ENCODE data around the gene POLR2M.

Gene POLR2M

DNA sequence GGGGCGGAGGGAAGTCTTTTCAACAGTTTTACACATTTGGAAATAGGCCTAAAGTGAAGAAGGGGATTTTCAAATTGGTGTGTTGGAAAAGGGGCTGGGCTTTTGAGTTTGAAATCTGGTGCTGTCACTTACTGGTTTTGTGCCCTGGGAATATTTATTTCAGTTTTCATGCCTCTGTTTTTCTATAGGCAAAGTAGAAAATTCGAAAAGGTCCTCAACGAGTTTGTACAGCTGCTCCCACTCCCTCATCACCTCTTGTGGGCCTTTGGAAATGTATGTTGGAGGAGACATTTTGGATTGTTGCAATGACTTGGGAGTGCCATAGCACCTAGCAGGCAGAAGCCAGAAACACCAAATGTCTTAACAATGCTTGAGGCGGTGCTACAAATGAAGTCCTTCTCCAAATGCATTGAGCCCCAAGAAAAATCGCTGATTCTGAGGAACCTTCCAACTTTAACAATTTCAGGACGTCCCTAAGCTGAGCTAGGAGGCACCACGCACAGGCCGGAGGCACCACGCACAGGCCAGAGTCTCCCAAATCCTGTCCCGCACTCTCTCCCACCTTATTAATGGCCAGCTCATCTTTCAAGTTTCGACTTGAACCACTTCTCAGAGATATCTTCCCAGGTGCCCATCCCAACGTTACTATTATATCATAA is 639 bp upstream of the POLR2M start:
- TF ChIP-seq POLR2A (IDR thresholded peaks at IDR 0.05; ENCODE audit: low read length) (no peak), GATA1 (IDR thresholded peaks at IDR 0.05; ENCODE audit: low read depth, low read length) (no peak)
- peak in 1 of 2 experiments; percentile 39 for DNase-seq

DNA sequence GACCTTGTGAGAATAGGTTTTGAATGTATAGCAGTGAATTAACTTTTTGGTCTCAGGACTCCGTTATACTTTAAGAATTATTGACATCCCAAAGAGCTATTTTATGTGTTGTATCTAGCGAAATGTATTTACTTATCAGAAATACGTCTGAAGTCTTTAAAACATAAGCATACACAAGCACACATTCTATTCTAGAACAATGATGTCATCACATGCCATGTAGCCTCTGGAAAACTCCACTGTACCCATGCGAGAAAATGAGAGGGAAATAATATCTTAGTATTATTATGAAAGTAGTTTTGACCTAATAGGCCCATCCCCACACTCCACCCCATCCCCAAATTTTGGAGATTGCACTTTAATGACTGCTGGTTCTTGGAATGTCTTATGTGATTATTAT is 1.5 kb downstream of the POLR2M start:
- TF ChIP-seq GATA1 (IDR thresholded peaks at IDR 0.05; ENCODE audit: low read depth, low read length): no peak
- no peak for TF ChIP-seq POLR2A (IDR thresholded peaks at IDR 0.05; ENCODE audit: low read length)
- peak in 1 of 2 experiments; percentile 29 for DNase-seq

DNA sequence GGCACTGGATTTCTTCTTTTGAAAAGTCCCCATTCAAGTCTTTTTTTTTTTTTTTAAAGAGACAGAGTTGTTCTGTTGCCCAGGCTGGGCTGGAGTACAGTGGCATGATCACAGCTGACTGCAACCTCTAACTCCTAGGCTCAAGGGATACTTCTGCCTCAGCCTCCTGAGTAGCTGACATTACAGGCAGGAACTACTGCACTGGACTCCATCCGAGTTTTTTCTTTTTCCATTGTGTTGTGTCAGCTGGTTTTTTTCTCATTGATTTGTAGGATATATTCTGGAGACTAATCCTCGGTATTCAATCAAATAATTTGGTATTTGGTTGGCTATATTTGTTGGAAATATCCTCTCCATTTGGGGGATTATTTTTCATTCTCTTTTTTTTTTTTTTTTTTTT is 11.8 kb downstream of the POLR2M start:
- DNase-seq: no peak
- TF ChIP-seq GATA1 (IDR thresholded peaks at IDR 0.05; ENCODE audit: low read depth, low read length): no peak
- no peak for TF ChIP-seq POLR2A (IDR thresholded peaks at IDR 0.05; ENCODE audit: low read length)

DNA sequence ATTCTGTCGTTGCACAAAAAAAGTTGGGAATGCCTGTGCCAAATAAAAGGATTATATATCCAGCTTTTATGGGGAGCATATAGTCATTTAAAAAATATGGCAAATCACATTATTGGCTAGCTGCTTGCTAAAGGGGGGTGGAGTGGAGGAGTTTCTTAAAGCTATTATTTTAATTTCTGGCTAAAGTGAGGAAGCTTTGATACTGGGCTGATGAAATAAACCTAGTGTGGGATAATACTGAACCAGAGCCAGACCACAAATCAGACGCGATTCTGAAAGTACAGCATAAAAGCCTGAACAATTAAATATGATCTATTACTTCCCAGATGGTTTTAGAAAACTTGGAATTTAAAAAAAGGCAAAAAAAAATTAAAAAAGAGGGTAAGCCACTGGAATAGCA is 14.4 kb downstream of the POLR2M start:
- TF ChIP-seq GATA1 (IDR thresholded peaks at IDR 0.05; ENCODE audit: low read depth, low read length) (no peak), POLR2A (IDR thresholded peaks at IDR 0.05; ENCODE audit: low read length) (no peak)
- DNase-seq: no peak

DNA sequence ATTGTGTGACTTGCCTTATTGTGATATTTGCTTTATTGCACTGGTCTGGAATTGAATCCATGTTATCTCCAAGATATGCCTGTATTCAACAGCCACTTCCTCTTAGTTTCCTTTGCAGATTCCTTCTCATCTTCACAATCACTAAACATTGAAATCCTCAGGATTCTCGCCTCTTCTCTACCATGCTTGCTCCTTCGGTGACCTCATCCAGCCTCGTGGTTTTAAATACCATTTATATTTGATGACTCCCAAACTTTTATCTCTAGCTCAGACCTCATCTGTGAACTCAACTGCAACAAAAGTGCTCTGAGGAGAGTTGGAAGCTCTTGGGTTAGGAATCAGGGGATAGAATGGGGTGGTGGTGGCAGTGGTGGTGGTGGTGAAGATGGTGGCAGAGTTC is 19.9 kb downstream of the POLR2M start:
- no peak for TF ChIP-seq GATA1 (IDR thresholded peaks at IDR 0.05; ENCODE audit: low read depth, low read length)
- TF ChIP-seq POLR2A (IDR thresholded peaks at IDR 0.05; ENCODE audit: low read length): no peak
- no peak for DNase-seq

DNA sequence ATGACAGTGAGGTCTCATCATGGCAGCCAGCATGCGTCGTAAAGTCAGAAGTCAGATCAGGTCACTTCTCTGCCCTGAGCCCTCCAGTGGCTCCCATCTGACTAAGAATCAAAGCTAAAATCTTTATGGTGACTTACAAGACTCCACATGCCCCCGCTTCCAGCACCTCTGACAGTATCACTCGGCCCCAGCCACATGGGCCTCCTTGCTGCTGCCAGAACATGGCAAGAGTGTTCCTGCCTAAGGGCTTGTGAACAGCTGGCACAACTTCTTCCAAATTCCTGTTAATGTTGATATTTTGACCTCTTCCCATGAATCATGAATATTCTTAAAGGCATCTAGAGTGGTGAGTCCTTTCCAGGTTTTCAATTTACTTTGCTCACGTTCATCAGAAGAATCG is 20.5 kb downstream of the POLR2M start:
- DNase-seq: no peak
- no peak for TF ChIP-seq POLR2A (IDR thresholded peaks at IDR 0.05; ENCODE audit: low read length)
- no peak for TF ChIP-seq GATA1 (IDR thresholded peaks at IDR 0.05; ENCODE audit: low read depth, low read length)

DNA sequence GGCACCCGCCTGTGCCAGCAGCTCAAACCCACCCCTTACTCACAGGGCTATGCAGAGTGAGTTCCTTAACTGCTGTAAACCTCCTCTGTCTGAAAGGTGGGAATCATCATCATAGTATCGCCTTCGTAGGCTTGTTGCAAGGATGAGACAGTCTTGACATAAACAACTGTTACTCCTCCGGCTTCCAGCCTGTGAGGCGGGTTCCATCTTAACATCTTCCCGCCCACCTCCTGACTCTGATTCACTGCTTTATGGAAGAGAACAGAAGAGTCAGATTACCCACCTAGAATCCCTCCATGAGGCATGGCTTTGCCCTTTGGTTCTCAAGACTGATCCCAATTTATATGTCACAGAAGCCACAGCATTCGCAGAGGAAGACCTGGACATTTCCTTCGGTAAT is 21.9 kb downstream of the POLR2M start:
- DNase-seq: no peak
- no peak for TF ChIP-seq POLR2A (IDR thresholded peaks at IDR 0.05; ENCODE audit: low read length)
- no peak for TF ChIP-seq GATA1 (IDR thresholded peaks at IDR 0.05; ENCODE audit: low read depth, low read length)

DNA sequence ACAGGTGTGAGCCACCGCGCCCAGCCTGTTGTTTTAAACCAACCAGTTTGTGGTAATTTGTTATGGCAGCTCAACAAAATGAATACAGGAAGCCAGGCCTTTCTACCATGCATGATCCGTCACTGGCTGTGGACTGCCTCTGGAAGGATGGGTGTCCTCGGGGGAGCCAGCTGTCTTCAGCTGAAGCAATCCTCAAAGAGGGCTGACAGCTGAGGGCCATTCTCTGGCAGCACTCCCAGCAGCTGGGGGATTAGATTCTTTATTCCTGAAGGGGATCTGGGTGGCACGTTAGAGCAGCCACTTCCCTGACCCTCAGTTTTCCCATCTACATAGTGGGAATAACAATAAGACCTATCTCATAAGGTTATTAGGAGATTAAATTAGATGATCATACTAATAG is 24.4 kb downstream of the POLR2M start:
- no peak for DNase-seq
- TF ChIP-seq GATA1 (IDR thresholded peaks at IDR 0.05; ENCODE audit: low read depth, low read length): no peak
- no peak for TF ChIP-seq POLR2A (IDR thresholded peaks at IDR 0.05; ENCODE audit: low read length)

DNA sequence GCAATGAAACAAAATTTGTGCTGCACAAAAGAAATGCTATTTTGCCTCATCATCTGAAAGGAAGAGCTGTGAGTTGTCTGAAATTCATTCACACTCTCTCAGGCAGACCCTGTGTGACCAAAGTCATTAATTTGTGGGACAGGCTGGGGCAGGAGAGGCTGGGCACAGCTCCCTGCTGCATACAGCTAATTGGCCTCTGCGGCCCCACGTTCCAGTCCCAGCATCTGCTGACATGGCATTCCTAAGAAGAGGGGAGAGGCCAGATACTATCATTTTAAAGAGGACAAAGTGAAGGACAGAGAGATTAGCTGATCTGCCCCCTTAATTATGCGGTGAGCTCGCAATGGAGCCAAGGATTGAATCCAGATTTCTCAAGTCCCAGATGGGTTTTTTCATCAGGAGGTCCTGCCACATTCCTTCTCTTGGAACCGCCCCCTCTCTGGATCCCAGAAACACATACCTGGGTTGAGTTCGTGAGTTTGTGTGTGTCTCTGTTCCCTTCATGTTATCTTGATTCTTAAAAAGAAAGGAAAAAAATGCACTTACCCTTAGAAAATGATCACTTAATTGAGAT is 25.1 kb downstream of the POLR2M start:
- TF ChIP-seq GATA1 (IDR thresholded peaks at IDR 0.05; ENCODE audit: low read depth, low read length) (no peak), POLR2A (IDR thresholded peaks at IDR 0.05; ENCODE audit: low read length) (no peak)
- no peak for DNase-seq

DNA sequence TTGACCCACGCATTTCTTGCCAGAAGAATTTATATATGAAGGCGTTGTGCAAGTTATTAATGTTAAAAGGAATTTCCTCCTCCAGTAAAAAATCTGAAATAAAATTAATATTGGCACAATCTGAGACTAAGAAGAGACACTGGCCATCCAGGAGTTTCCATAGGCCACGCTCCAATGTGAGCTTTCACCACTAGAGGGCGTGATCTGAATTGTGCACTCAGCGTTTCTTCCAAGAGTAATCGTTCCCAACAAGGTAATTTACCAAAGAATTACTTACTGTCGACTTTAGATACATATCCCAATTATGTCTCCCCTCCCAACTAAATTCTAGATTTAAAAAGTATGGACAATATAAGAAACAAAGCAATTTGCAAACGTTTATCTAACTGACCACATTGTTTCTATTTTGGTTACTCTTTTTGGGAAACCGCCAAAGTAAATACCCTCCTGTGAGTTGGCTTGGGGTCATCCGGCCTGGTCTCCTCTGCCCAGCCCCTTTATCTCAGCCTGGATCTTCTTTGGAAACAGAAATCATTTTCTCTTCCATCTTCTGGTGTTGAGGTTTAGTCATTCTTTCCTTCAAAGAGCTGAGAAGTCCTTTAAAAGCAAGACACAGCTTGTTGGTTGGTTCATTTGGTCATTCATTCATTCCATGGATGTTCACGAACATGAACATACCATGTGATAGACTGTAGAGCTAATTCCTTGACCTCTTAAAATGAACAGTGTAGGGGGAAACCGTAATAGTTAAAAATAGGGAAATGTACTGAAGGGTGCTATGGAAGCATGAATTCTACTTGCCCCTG is 26.2 kb downstream of the POLR2M start:
- TF ChIP-seq POLR2A (IDR thresholded peaks at IDR 0.05; ENCODE audit: low read length) (no peak), GATA1 (IDR thresholded peaks at IDR 0.05; ENCODE audit: low read depth, low read length) (no peak)
- peak; percentile 38 to 68 for DNase-seq

DNA sequence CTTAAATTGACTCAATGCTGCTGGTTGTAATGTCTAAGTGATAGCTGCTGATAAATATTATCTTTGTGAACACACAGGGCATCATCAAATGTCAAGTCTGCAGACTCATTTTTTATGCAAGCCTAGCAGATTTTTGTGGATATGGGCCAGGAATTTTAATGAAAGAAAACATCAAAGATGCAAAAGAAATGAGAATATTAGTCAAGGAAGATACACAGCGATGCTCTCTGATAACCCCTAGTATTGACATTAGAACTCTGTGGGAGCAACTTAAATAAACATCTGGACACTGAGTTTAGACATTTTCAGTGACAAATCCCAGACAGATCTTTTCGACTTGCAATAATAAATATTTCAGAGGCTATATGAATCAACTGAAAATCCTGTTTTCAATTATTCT is 28.3 kb downstream of the POLR2M start:
- TF ChIP-seq POLR2A (IDR thresholded peaks at IDR 0.05; ENCODE audit: low read length) (no peak), GATA1 (IDR thresholded peaks at IDR 0.05; ENCODE audit: low read depth, low read length) (no peak)
- DNase-seq: no peak

DNA sequence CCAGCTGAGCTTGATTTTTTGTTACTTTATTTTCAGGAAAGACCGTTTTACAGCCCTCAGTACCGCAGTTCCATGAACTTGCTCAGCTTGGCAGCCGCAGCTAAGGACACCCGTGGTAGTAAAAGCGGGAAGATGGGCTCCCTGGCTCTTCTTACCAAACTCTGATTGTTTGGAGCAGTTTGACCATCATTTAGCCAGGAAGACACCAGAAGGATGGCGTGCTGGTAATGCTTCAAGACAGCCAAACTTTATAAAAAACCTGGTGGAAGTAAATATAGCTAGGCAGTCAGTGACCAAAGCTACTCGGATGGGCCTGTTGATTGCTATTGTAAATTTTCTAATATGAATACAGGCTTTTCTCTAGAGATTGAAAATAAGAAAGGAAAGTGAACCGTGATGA is 28.9 kb downstream of the POLR2M start:
- TF ChIP-seq POLR2A (IDR thresholded peaks at IDR 0.05; ENCODE audit: low read length): no peak
- no peak for TF ChIP-seq GATA1 (IDR thresholded peaks at IDR 0.05; ENCODE audit: low read depth, low read length)
- DNase-seq: no peak

DNA sequence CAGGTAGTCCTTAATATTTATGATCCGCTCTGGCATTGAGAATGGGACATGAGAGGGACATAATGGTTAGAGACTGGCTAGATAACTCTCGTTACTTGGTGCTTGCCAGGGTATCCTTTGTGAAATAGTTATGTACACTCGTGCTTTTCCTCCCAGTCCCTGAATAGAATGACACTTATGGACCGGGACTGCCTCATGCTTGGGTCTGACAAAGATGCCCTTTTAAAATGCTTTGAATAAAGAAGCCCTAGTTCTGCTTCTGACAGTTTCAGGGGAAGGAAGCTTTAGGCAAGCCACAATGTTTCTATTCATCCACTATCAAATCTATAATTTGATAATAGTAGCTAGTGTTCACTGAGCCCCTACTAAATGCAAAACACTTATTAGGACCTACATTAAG is 29.4 kb downstream of the POLR2M start:
- TF ChIP-seq GATA1 (IDR thresholded peaks at IDR 0.05; ENCODE audit: low read depth, low read length): no peak
- TF ChIP-seq POLR2A (IDR thresholded peaks at IDR 0.05; ENCODE audit: low read length): no peak
- DNase-seq: no peak

DNA sequence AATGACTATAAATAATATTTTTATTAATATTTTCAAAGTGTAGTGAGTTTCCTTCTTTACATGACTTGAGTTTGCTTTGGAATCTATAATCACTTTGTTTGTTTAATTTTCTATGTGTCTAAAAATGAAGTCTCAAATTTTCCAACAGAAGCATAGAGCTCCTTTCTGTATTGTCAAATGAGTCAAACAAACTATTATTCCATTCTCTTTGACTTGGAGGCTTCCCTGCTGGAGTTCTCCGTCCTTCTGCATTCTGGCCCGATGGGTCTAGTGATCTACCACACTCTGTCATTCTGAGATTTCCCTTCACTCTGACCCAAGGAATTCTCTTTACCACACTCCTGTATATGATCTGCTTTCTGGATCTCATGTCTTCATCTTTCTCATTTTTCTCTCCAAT is 30.1 kb downstream of the POLR2M start:
- TF ChIP-seq POLR2A (IDR thresholded peaks at IDR 0.05; ENCODE audit: low read length): no peak
- TF ChIP-seq GATA1 (IDR thresholded peaks at IDR 0.05; ENCODE audit: low read depth, low read length): no peak

More for the DNA sequence above, 30.1 kb downstream of the POLR2M start:
- DNase-seq: no peak
